BLaER1 (cell line): ENCODE data around the gene AGMAT.

Experiments
- H3K27ac ChIP-seq: shearing (Covaris generic); formaldehyde crosslinking; 2 replicates; pipeline ENCODE4 v1.8.1; 2022
- H3K27me3 ChIP-seq: shearing (Covaris generic); formaldehyde crosslinking; 2 replicates; pipeline ENCODE4 v1.8.1; 2022
- H3K36me3 ChIP-seq: shearing (Covaris generic); formaldehyde crosslinking; 2 replicates; pipeline ENCODE4 v1.8.1; 2022
- H3K4me1 ChIP-seq: shearing (Covaris generic); formaldehyde crosslinking; 2 replicates; pipeline ENCODE4 v1.8.1; 2022
- H3K4me2 ChIP-seq: shearing (Covaris generic); formaldehyde crosslinking; 2 replicates; pipeline ENCODE4 v1.8.1; 2022
- H3K4me3 ChIP-seq: shearing (Covaris generic); formaldehyde crosslinking; 2 replicates; pipeline ENCODE4 v1.8.1; 2022
- H3K9ac ChIP-seq: shearing (Covaris generic); formaldehyde crosslinking; 2 replicates; pipeline ENCODE4 v1.8.1; 2022
- H3K9me3 ChIP-seq: shearing (Covaris generic); formaldehyde crosslinking; 2 replicates; pipeline ENCODE4 v1.8.1; 2022
- H4K20me1 ChIP-seq: shearing (Covaris generic); formaldehyde crosslinking; 2 replicates; pipeline ENCODE4 v1.8.1; 2022
- Cebpa-rat ChIP-seq: shearing (Covaris generic); IDR thresholded peaks from 2 replicates; pipeline ENCODE4 v1.8.1; 2022

Gene AGMAT

DNA sequence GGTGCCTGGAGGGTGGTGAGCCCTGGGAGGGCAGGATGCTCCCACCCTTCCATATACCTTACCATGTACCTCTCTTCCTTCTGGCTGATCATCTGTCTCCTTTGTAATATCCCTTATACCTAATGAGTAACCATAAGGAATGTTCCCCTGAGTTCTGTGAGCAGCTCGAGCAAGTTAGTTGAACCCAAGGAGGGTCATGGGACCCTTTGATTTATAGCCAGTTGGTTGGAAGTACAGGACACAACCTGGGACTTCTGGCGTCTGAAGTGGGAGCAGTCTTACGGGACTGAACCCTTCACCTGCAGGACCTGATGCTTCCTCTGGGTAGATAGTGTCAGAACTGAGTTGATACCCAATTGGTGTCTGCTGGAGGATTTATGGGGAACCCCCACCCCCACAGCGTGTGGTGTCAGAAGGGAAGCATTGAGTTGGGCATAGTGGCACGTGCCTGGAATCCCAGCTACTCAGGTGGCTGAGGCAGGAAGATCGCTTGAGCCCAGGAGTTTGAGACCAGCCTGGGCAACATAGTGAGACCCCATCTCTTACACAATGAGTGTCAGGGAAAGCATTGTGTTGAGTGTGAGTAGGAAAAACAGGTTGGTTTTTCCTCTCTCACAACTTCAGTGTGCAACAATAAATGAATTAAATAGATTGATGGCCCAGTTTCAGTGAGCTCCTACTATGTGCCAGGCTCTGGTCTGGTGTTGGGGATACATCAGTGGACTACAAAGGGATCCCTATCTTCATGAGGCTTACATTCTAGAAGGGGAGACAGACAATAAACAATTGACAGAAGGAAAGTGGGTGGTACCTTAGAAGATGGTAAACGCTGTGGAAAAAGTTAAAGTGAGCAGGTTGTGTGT is 42.2 kb downstream of the AGMAT start:
- peaks cover 86% of the 10 kb centered on the region for H3K36me3 ChIP-seq
- H3K4me2 ChIP-seq: no peak overlapping the region
- H3K27ac ChIP-seq: no peak overlapping the region
- no peaks in the 10 kb centered on the region for H3K4me1 ChIP-seq
- no peaks in the 10 kb centered on the region for H3K27me3 ChIP-seq
- H3K9me3 ChIP-seq: no peaks in the 10 kb centered on the region
- H3K4me3 ChIP-seq: no peak overlapping the region
- H4K20me1 ChIP-seq: 0 out of 2 replicates have a peak, but pooled peaks cover 6% of the 10 kb centered on the region
- no peak for TF ChIP-seq Cebpa-rat
- H3K9ac ChIP-seq: no peak overlapping the region

DNA sequence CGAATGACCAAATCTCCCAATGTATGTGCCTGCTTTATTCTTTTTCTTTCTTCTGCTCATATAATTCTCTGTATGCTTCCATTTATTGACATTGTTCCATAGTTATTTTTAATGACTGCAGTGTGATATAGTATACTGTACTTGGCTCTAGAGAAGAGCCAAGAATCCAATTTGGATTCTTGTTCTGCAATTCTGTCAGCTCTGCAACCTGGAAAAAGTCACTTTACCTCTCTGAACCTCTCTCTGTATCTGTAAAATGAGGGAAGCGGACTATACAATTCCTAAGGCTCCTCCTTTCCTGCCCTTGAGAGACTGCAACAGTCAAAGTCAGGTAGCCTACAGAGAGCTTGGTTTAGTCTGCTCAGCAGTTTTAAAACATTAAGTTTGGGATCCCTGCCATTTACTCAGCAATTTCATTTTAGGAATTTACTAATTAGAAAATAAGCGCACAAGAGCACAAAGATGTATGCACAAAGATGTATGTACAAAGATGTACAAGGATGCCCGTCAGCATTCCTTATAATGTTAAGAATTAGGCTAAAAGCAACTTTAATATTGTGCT is 43.5 kb downstream of the AGMAT start:
- no peaks in the 10 kb centered on the region for H3K9me3 ChIP-seq
- no peak for TF ChIP-seq Cebpa-rat
- H3K4me2 ChIP-seq: no peak overlapping the region
- no peak overlapping the region for H3K4me3 ChIP-seq
- no peak overlapping the region for H3K9ac ChIP-seq
- no peak overlapping the region for H3K27ac ChIP-seq
- no peaks in the 10 kb centered on the region for H3K27me3 ChIP-seq
- H3K36me3 ChIP-seq: peaks cover 89% of the 10 kb centered on the region
- H4K20me1 ChIP-seq: 0 out of 2 replicates have a peak, but pooled peaks cover 6% of the 10 kb centered on the region
- no peaks in the 10 kb centered on the region for H3K4me1 ChIP-seq

DNA sequence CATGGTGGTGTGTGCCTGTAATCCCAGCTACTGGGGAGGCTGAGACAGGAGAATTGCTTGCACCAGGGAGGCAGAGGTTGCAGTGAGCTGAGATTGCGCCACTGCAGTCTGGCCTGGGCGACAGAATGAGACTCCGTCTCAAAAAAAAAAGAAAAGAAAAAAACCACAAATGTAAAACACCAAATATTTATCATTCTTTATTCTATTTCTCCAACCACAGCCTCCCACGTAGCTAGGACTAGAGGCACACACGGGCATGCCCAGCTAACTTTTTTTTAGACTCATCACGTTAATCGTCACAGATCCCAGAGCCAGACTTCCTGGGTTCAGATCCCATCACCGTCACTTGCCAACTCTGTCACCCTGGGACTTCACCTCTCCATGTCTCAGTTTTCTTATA is 44.7 kb downstream of the AGMAT start:
- no peak overlapping the region for H3K4me3 ChIP-seq
- TF ChIP-seq Cebpa-rat: no peak
- H3K27ac ChIP-seq: no peak overlapping the region
- H3K36me3 ChIP-seq: peaks cover 89% of the 10 kb centered on the region
- H3K9me3 ChIP-seq: no peaks in the 10 kb centered on the region
- no peak overlapping the region for H3K9ac ChIP-seq
- no peak overlapping the region for H3K4me2 ChIP-seq
- H3K4me1 ChIP-seq: no peaks in the 10 kb centered on the region
- H3K27me3 ChIP-seq: no peaks in the 10 kb centered on the region
- 0 out of 2 replicates have a peak, but pooled peaks cover 6% of the 10 kb centered on the region for H4K20me1 ChIP-seq

DNA sequence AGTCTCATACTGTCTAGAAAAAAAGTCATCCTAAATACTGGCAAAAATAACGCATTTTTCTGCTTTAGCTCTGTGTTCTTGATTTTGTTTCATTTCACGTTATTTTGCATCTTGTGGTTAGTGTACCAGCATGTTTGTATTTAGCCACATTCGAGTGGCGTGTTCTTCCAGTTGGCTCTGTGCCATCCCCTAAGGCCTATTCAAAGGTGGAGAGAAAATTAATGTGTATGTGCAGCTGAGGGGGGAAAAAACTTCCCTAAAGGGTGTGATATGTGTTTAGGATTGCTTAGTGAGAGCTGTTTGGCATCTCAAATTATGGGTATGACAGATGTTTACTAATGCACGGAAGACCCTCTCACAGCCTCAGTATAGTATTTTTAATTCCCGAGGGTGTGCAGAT is 46.1 kb downstream of the AGMAT start:
- peaks cover 91% of the 10 kb centered on the region for H3K36me3 ChIP-seq
- no peak overlapping the region for H3K4me2 ChIP-seq
- no peak overlapping the region for H3K27ac ChIP-seq
- H3K4me1 ChIP-seq: no peaks in the 10 kb centered on the region
- no peaks in the 10 kb centered on the region for H3K9me3 ChIP-seq
- no peak overlapping the region for H3K9ac ChIP-seq
- TF ChIP-seq Cebpa-rat: no peak
- H4K20me1 ChIP-seq: 0 out of 2 replicates have a peak, but pooled peaks cover 6% of the 10 kb centered on the region
- no peaks in the 10 kb centered on the region for H3K27me3 ChIP-seq
- no peak overlapping the region for H3K4me3 ChIP-seq

DNA sequence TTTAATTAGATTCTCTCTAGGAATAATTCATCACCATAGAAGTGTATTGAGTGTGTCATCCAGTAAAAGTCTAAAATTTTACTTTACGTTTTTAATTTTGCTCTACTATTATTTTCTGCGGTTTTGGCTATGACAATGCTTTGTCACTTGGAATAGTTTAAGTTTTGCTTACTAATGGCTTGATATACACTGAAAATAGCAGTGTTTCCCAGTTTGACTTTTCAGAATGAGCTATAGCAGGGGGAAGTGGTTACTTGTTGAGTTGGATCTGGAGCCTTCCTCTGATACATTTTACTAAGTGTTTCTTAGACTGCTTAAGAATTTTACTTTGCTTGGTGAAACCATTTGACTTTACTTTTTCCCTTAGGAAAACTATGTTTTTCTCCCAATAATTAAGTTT is 53.2 kb downstream of the AGMAT start:
- Histone ChIP-seq H3K4me3 (no peak overlapping the region), H3K9ac (no peak overlapping the region), H3K36me3 (peaks cover 51% of the 10 kb centered on the region), H3K27me3 (no peaks in the 10 kb centered on the region), H4K20me1 (no peaks in the 10 kb centered on the region), H3K9me3 (no peaks in the 10 kb centered on the region), H3K27ac (no peak overlapping the region), H3K4me1 (peaks cover 11% of the 10 kb centered on the region), H3K4me2 (no peak overlapping the region)
- TF ChIP-seq Cebpa-rat: no peak

DNA sequence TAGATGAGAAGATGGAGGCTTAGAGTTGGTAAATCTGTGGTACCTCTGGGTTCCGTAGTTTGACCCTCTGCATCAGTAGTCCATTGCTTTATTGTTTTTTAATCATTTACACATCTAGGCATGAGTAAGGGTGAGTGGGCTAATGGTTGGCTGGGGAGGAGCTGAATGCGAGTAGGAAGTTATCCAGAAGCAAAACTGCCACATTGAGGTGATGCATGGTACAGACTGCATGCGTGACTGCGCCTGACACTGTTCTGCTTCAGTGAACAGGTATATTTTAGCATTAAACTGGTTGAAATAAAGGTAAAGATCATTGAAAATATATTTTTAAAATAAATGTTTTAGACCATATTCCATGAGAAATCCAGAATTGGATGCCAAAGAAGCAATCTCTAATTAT is 53.8 kb downstream of the AGMAT start:
- H3K9ac ChIP-seq: no peak overlapping the region
- peaks cover 14% of the 10 kb centered on the region for H3K4me1 ChIP-seq
- no peaks in the 10 kb centered on the region for H3K27me3 ChIP-seq
- H3K9me3 ChIP-seq: no peaks in the 10 kb centered on the region
- TF ChIP-seq Cebpa-rat: no peak
- no peaks in the 10 kb centered on the region for H4K20me1 ChIP-seq
- no peak overlapping the region for H3K4me3 ChIP-seq
- no peak overlapping the region for H3K4me2 ChIP-seq
- H3K27ac ChIP-seq: no peak overlapping the region
- H3K36me3 ChIP-seq: peaks cover 44% of the 10 kb centered on the region

DNA sequence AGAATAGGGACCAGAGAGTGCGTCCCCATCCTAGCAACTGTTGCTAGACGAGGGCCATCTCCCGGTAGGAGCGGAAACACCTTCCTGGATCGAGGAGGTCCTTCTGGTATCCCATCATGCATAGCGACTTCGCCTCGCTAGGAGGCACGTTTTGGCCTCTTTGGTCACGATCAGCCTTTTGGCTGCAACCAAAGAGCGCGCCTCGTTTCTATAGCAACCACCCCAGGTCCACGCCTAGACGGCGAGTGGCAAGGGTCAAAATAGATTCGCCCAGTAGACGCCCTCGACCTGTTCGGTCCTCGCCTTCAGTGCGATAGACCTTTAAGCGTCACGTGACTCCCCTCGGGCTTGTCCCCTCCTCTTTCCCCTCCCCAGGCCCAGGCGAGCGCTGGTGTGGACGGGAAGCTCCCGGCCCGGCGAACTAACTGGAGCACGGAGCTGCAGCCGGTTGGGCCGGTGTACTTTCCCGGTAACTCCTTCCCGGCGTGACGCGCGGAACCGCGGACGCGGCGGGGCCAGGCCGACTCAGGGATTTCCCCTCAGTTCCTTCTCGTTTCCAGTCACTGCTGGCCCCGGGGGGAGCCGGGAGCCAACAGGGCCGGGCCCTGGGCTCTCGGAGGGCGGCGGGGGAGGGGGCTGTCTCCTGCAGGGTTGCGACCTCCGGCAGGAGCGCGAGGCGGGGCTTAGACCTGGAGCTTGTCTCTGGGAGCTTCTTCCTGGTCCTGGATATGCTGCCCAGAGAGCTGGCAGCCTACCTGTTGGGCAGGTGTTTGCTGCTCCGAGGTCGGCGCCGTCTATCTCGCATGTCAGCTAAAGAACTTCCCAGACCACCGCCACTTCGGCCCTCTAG is 58.1 kb downstream of the AGMAT start, which contains the start of gene DNAJC16:
DNAJC16 (plus strand) TSS at position 359 of the 850 bp plus-strand sequence. CDS start 2,258 bp downstream, outside the sequence.
- Histone ChIP-seq H3K36me3 (peaks cover 16% of the 10 kb centered on the region; the same call in 1 of the 2 replicates), H3K9ac (peak within 1 kb of the TSS; percentile 87), H3K4me3 (peak within 1 kb of the TSS; percentile 85), H3K27ac (peak within 1 kb of the TSS; percentile 82), H3K4me2 (peak within 1 kb of the TSS; percentile 93), H3K27me3 (no peaks in the 10 kb centered on the region), H3K4me1 (peaks cover 39% of the 10 kb centered on the region), H3K9me3 (no peaks in the 10 kb centered on the region), H4K20me1 (peaks cover 13% of the 10 kb centered on the region)
- no peak for TF ChIP-seq Cebpa-rat

DNA sequence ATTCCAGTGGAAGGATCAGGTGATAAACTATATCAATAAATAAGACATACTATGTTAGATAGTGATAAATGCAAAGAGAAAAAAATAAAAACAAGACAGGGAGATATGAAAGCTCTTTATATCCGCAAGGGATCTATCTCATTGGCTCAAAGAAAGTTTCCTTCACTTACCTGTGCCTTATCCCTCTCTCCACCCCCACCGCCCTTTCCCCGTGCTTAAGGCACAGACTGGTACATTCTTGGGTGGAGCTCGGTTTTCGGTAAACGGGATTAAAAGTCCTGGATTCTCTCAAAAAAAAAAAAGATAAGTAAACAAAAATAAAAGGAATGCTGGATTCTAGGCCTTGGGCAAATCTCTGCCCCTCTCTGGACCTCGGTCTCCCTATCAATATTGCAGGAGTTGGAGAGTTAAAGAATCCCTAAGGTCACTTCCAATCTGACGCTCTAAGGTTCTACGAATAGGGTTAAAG is 58.8 kb downstream of the AGMAT start:
- no peak overlapping the region for H3K27ac ChIP-seq
- H3K9ac ChIP-seq: no peak overlapping the region; the same call in 1 of the 2 replicates
- no peak for TF ChIP-seq Cebpa-rat
- H3K36me3 ChIP-seq: peaks cover 12% of the 10 kb centered on the region; the same call in 1 of the 2 replicates
- peaks cover 13% of the 10 kb centered on the region for H4K20me1 ChIP-seq
- H3K27me3 ChIP-seq: no peaks in the 10 kb centered on the region
- H3K4me3 ChIP-seq: peak overlapping the region; percentile 85
- peaks cover 45% of the 10 kb centered on the region for H3K4me1 ChIP-seq
- peak overlapping the region; percentile 93 for H3K4me2 ChIP-seq
- no peaks in the 10 kb centered on the region for H3K9me3 ChIP-seq
